Activated naive CD8-positive, alpha-beta T cell treated with anti-CD3 and anti-CD28 coated beads, Interleukin-2, amount 50 U/mL, for 16 hours (primary cell): ENCODE measurements around the gene PRPF6.

ENCODE experiments used
- DNase-seq: peaks from one replicate; pipeline ENCODE4 v3.0.0-alpha.2; 2020; ENCODE audit warnings: low read depth, low spot score

Gene PRPF6

GRCh38 chr20:64063389-64064144, 82.6 kb downstream of the PRPF6 start:
- DNase-seq: no peak

GRCh38 chr20:64064145-64064698, 83.3 kb downstream of the PRPF6 start:
- no peak for DNase-seq

GRCh38 chr20:64065062-64065973, 84.4 kb downstream of the PRPF6 start:
- no peak for DNase-seq

GRCh38 chr20:64065974-64066343, 85.0 kb downstream of the PRPF6 start:
- no peak for DNase-seq

- no peak for DNase-seq
Measured at GRCh38 chr20:64067005-64067632, 86.2 kb downstream of the PRPF6 start.

- no peak for DNase-seq
Measured at GRCh38 chr20:64067733-64068307, 86.9 kb downstream of the PRPF6 start.

GRCh38 chr20:64068386-64069208, 87.7 kb downstream of the PRPF6 start:
- DNase-seq: no peak

- DNase-seq: no peak
Measured at GRCh38 chr20:64069209-64069613, 88.3 kb downstream of the PRPF6 start.

GRCh38 chr20:64069614-64070243, 88.8 kb downstream of the PRPF6 start:
- no peak for DNase-seq

- no peak for DNase-seq
Measured at GRCh38 chr20:64070244-64070993, 89.5 kb downstream of the PRPF6 start.

- DNase-seq: no peak
Measured at GRCh38 chr20:64071341-64072332, 90.7 kb downstream of the PRPF6 start.

- DNase-seq: no peak
Measured at GRCh38 chr20:64072498-64073063, 91.6 kb downstream of the PRPF6 start.

- no peak for DNase-seq
Measured at GRCh38 chr20:64073476-64074183, 92.7 kb downstream of the PRPF6 start.

GRCh38 chr20:64074184-64074789, 93.4 kb downstream of the PRPF6 start:
- DNase-seq: no peak

GRCh38 chr20:64074963-64075362, 94.0 kb downstream of the PRPF6 start:
- no peak for DNase-seq

GRCh38 chr20:64075556-64075955, 94.6 kb downstream of the PRPF6 start:
- DNase-seq: no peak
